ENCODE data around the gene GATAD2A. TPM values are rescaled to one million over a fixed set of nuclear protein-coding genes. Genes with fewer than 3 reads are reported as not detected.

Gene GATAD2A
- total RNA-seq, 1 experiment from 2014 or later, result 189 TPM

DNA sequence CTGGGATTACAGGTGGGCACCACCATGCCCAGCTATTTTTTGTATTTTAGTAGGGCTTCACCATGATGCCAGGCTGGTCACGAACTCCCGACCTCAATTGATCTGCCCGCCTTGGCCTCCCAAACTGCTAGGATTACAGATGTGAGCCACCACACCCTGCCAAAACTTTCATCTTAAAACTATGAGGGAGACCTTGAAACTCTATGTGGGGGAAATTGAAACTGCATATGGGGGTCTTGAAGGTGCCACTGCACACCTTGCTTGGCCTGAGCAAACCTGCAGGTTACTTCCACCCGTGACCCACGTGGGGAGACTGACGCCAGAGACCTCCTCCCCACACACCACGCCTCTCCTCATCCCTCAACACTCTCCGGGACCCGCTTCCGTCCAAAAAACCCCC lies 148.2 kb downstream of the GATAD2A start:
- no peak overlapping the region for H3K27ac ChIP-seq (ENCODE audit: insufficient read length, low read depth, low read length)

More for the DNA sequence above, 148.2 kb downstream of the GATAD2A start:
- peaks cover 7% of the 10 kb centered on the region for H3K27me3 Mint-ChIP-seq (ENCODE audit: low read depth)
- H2BK120ac ChIP-seq (ENCODE audit: low read depth, low read length, poor library complexity, severe bottlenecking), result no peak overlapping the region
- no peak overlapping the region for H4K91ac ChIP-seq (ENCODE audit: insufficient read length, low read depth, low read length)
- no peak overlapping the region for H2AK5ac ChIP-seq (ENCODE audit: insufficient read length, low read length)
- H3K4me1 Mint-ChIP-seq, result peaks cover 0 to 8% of the 10 kb centered on the region in 2 experiments; a peak in 2 of 4 replicates
- no peak overlapping the region for H2AFZ ChIP-seq (ENCODE audit: low read length)
- no peaks in the 10 kb centered on the region; a peak in 1 of 7 replicates for H3K36me3 Mint-ChIP-seq (ENCODE audit: insufficient read depth in 1 of 3, low read depth in 3 of 3)
- no peaks in the 10 kb centered on the region for H4K20me1 ChIP-seq (ENCODE audit: control insufficient read depth, insufficient read depth, insufficient read length)
- H4K5ac ChIP-seq (ENCODE audit: insufficient read length, low read depth, low read length), result no peak overlapping the region
- H3K27me3 ChIP-seq (ENCODE audit: insufficient read depth, low read length), result no peaks in the 10 kb centered on the region
- no peaks in the 10 kb centered on the region for H3K23me2 ChIP-seq (ENCODE audit: insufficient read length, low read depth, low read length, poor library complexity, severe bottlenecking)
- H3K4me1 ChIP-seq (ENCODE audit: insufficient read depth, low read length), result no peaks in the 10 kb centered on the region
- no peak overlapping the region for H3K27ac Mint-ChIP-seq
- no peak overlapping the region for H3K4me2 ChIP-seq (ENCODE audit: insufficient read depth, insufficient read length, low read length)
- H3K23ac ChIP-seq (ENCODE audit: insufficient read length, low read depth, low read length), result no peak overlapping the region
- H3K9me3 ChIP-seq (ENCODE audit: control insufficient read depth, low read depth, low read length), result no peaks in the 10 kb centered on the region
- H3K79me1 ChIP-seq (ENCODE audit: insufficient read depth, low read depth, low read length, poor library complexity, severe bottlenecking), result no peaks in the 10 kb centered on the region
- H2BK20ac ChIP-seq (ENCODE audit: low read depth, low read length, poor library complexity, severe bottlenecking), result no peak overlapping the region
- WGBS (ENCODE audit: extremely low coverage, insufficient read length, low lambda C conversion rate), result no CpG with 5 or more reads among the region's 10 CpGs
- H3K18ac ChIP-seq (ENCODE audit: insufficient read length, low read depth, low read length), result no peak overlapping the region
- H3K79me2 ChIP-seq (ENCODE audit: insufficient read depth, low read length), result no peaks in the 10 kb centered on the region
- H3K56ac ChIP-seq (ENCODE audit: insufficient read length, low read depth, low read length), result no peak overlapping the region
- H4K8ac ChIP-seq (replicated peaks; ENCODE audit: insufficient read length, low read depth, low read length), result no peak overlapping the region
- 0 out of 5 replicates have a peak overlapping the region, but pooled peaks of 1 of the 2 experiments have one; percentile 27 for H3K4me3 Mint-ChIP-seq
- H3K9ac ChIP-seq (ENCODE audit: extremely low read depth, insufficient read length, low read length), result no peak overlapping the region
- no peak overlapping the region for H3T11ph ChIP-seq (ENCODE audit: low read length)
- no peak for DNase-seq
- no peak overlapping the region for H2BK12ac ChIP-seq (ENCODE audit: insufficient read length, low read depth, low read length)
- H3K9me3 Mint-ChIP-seq, result no peaks in the 10 kb centered on the region; a peak in 1 of 5 replicates
- no peak overlapping the region for H2BK15ac ChIP-seq (ENCODE audit: low read depth, low read length)
- no peak overlapping the region for H3K4ac ChIP-seq (ENCODE audit: low read depth, low read length)
- no peak overlapping the region for H3K14ac ChIP-seq (ENCODE audit: insufficient read depth, low read length)
- H2BK5ac ChIP-seq (ENCODE audit: insufficient read length, low read length), result no peak overlapping the region
- TF ChIP-seq, protein P1, sequence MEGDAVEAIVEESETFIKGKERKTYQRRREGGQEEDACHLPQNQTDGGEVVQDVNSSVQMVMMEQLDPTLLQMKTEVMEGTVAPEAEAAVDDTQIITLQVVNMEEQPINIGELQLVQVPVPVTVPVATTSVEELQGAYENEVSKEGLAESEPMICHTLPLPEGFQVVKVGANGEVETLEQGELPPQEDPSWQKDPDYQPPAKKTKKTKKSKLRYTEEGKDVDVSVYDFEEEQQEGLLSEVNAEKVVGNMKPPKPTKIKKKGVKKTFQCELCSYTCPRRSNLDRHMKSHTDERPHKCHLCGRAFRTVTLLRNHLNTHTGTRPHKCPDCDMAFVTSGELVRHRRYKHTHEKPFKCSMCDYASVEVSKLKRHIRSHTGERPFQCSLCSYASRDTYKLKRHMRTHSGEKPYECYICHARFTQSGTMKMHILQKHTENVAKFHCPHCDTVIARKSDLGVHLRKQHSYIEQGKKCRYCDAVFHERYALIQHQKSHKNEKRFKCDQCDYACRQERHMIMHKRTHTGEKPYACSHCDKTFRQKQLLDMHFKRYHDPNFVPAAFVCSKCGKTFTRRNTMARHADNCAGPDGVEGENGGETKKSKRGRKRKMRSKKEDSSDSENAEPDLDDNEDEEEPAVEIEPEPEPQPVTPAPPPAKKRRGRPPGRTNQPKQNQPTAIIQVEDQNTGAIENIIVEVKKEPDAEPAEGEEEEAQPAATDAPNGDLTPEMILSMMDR (conservative IDR thresholded peaks at IDR 0.05), result no peak
